Osteoblast (primary cell): ENCODE data around the gene ITGB4. TPM values are rescaled to one million over a fixed set of nuclear protein-coding genes. Genes with fewer than 3 reads are reported as not detected.

ENCODE experiments used
- DNase-seq: peaks from one replicate; pipeline ENCODE4 v3.0.0; 2011; ENCODE audit warnings: low spot score, mixed read lengths; ENCODE audit not compliant: insufficient read length; ENCODE audit errors: missing footprints
- H2AFZ ChIP-seq: 2 replicates; pipeline ENCODE4 v1.6.0; 2011; ENCODE audit warnings: mild to moderate bottlenecking, low read length
- H3K27ac ChIP-seq: 2 replicates; pipeline ENCODE4 v1.5.1; 2011; ENCODE audit warnings: mild to moderate bottlenecking, low read depth, low read length, moderate library complexity
- H3K27me3 ChIP-seq: 2 replicates; pipeline ENCODE4 v1.6.0; 2012; ENCODE audit warnings: mild to moderate bottlenecking, control low read depth, inconsistent platforms, low read length, moderate library complexity; ENCODE audit not compliant: insufficient read depth
- H3K36me3 ChIP-seq: 2 replicates; pipeline ENCODE4 v1.5.1; 2011; ENCODE audit warnings: mild to moderate bottlenecking, low read length, control low read depth, moderate library complexity; ENCODE audit not compliant: insufficient read depth
- H3K4me1 ChIP-seq: 2 replicates; pipeline ENCODE4 v1.5.1; 2011; ENCODE audit warnings: mild to moderate bottlenecking, low read length, control low read depth, moderate library complexity; ENCODE audit not compliant: insufficient read depth
- H3K4me2 ChIP-seq: 2 replicates; pipeline ENCODE4 v1.6.0; 2011; ENCODE audit warnings: mild to moderate bottlenecking, low read length; ENCODE audit not compliant: insufficient read depth
- H3K4me3 ChIP-seq: fragments of 200-600 bp; sonication (generic); 3 replicates; pipeline ENCODE4 v1.5.1; 2012; ENCODE audit warnings: mild to moderate bottlenecking, low read length, inconsistent platforms; ENCODE audit not compliant: insufficient read depth
- H3K79me2 ChIP-seq: 2 replicates; pipeline ENCODE4 v1.6.0; 2012; ENCODE audit warnings: mild to moderate bottlenecking, low read length, control low read depth, inconsistent platforms; ENCODE audit not compliant: insufficient read depth
- H3K9me3 ChIP-seq: 2 replicates; pipeline ENCODE4 v1.5.1; 2011; ENCODE audit warnings: low read depth, low read length, control low read depth
- H4K20me1 ChIP-seq: 2 replicates; pipeline ENCODE4 v1.6.0; 2012; ENCODE audit warnings: mild to moderate bottlenecking, low read length, control low read depth; ENCODE audit not compliant: insufficient read depth
- total RNA-seq: library from RNA; depleted of rRNA; stranded (reverse); fragments of >200 nt; gene quantifications from 2 replicates; pipeline ENCODE4 v1.2.3, GENCODE V29; 2012
- TF ChIP-seq, protein P1 (sequence below): IDR thresholded peaks from 2 replicates; pipeline ENCODE4 v1.5.1; 2011; ENCODE audit warnings: mild to moderate bottlenecking, low read depth, low read length, moderate library complexity; ENCODE audit errors: extremely low read depth

The ITGB4 gene
- 0.29 and 0.36 TPM in 2 replicates for total RNA-seq

DNA sequence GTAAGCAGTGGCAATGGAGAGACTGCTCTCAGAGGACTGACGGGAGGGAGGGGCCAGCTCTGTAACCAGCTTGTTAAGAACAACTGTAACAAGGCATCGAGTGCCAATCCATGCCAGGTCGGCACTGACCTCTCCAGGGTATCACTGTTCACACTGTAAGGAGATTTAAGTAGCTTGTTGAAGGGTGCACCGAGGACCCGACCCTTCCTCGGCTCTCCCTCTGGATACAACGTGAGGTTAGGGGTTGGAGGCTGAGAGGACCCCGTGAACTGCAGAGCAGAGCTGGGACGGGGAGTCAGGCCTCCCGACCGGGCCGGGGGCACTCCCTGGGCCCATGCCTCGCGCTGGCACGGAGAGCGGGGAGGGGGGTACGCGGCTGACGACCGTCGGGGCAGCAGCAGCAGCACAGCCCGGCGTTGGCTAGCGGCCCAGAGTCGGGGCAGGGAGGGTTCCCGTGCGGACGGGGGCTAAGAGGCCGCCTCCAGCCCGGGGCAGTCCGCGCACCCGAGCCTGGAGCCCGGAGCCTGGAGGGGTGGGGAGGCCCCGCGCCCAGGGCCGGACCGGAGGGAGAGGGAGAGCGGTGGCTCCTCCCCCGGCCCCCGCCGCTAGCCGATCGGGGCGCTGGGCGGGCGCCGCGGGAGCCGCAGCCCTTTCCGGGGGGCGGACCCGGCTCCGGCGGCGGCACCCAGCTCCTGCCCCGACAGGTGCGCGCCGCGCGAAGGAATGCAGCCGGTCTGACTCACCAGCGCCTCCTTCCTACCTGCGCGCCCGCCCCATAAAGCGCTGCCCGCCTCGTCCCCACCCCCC lies at the start of gene ITGB4:
Gene ITGB4, plus strand, starts transcription at position 804 of the 807 bp plus-strand sequence. CDS start 3,245 bp downstream, outside the sequence.
- H3K9me3 ChIP-seq, result no peaks in the 10 kb centered on the region
- H3K79me2 ChIP-seq, result no peaks in the 10 kb centered on the region
- H3K27me3 ChIP-seq, result peaks cover 32% of the 10 kb centered on the region
- TF ChIP-seq, protein P1, sequence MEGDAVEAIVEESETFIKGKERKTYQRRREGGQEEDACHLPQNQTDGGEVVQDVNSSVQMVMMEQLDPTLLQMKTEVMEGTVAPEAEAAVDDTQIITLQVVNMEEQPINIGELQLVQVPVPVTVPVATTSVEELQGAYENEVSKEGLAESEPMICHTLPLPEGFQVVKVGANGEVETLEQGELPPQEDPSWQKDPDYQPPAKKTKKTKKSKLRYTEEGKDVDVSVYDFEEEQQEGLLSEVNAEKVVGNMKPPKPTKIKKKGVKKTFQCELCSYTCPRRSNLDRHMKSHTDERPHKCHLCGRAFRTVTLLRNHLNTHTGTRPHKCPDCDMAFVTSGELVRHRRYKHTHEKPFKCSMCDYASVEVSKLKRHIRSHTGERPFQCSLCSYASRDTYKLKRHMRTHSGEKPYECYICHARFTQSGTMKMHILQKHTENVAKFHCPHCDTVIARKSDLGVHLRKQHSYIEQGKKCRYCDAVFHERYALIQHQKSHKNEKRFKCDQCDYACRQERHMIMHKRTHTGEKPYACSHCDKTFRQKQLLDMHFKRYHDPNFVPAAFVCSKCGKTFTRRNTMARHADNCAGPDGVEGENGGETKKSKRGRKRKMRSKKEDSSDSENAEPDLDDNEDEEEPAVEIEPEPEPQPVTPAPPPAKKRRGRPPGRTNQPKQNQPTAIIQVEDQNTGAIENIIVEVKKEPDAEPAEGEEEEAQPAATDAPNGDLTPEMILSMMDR, result no peak
- no peak within 1 kb of the TSS for H2AFZ ChIP-seq
- no peak within 1 kb of the TSS for H3K27ac ChIP-seq
- no peaks in the 10 kb centered on the region for H3K36me3 ChIP-seq
- no peaks in the 10 kb centered on the region for H4K20me1 ChIP-seq
- peak; percentile 86 for DNase-seq
- H3K4me3 ChIP-seq, result peak within 1 kb of the TSS; percentile 22
- H3K4me1 ChIP-seq, result no peaks in the 10 kb centered on the region
- H3K4me2 ChIP-seq, result peak within 1 kb of the TSS; percentile 18

DNA sequence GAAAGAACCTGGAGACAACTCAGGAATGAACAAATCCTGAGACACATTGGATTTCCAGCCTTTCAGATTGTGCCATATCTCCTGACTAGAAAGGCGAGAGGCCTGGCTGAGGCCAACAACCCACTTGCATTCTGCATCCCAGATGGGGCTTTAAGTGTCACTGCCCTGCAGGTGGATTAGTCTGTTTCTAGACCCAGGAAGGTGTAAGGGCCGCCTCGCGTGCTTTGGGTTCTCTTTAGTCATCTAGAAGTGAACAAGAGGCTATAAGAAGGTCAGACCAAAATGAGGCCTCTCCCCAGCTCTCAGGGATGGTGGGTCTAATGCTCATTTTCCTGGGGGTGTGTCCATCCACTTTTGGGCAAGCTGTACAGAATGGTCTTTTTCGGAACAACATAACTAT lies 49.2 kb upstream of the ITGB4 start:
- no peak overlapping the region for H3K27ac ChIP-seq
- DNase-seq, result no peak
- H3K4me3 ChIP-seq, result no peak overlapping the region
- peaks cover 17% of the 10 kb centered on the region for H4K20me1 ChIP-seq
- H2AFZ ChIP-seq, result no peak overlapping the region
- peaks cover 63% of the 10 kb centered on the region for H3K36me3 ChIP-seq
- H3K4me1 ChIP-seq, result peaks cover 13% of the 10 kb centered on the region
- no peaks in the 10 kb centered on the region for H3K9me3 ChIP-seq
- H3K27me3 ChIP-seq, result no peaks in the 10 kb centered on the region
- TF ChIP-seq, protein P1, result no peak
- no peak overlapping the region for H3K4me2 ChIP-seq
- H3K79me2 ChIP-seq, result peaks cover 79% of the 10 kb centered on the region

DNA sequence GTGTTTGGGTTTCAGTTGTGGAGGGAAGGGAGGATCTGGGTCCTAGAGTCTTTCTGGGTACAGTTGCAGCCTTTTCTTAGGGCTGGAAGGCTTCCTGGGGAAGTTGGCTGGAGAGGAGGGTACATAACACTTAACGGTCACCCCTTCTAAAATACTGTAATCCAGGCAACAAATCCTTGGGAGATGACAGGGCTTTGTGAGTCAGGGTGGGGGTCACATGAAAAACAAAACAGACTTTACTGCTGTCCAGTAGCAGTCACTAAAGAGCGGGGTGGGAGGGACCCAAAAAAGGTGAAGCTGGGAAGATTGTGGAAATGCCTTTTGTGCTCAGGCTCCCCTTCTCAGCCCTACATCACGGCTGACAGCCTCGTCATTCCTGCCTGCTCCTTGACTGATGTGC lies 47.8 kb upstream of the ITGB4 start:
- TF ChIP-seq, protein P1, result no peak
- Histone ChIP-seq H3K36me3 (peaks cover 68% of the 10 kb centered on the region), H3K4me2 (no peak overlapping the region), H3K79me2 (peaks cover 74% of the 10 kb centered on the region), H4K20me1 (peaks cover 15% of the 10 kb centered on the region), H3K4me1 (peaks cover 12% of the 10 kb centered on the region), H3K27me3 (no peaks in the 10 kb centered on the region), H3K4me3 (no peak overlapping the region), H3K9me3 (no peaks in the 10 kb centered on the region), H3K27ac (no peak overlapping the region), H2AFZ (no peak overlapping the region)
- DNase-seq, result no peak

DNA sequence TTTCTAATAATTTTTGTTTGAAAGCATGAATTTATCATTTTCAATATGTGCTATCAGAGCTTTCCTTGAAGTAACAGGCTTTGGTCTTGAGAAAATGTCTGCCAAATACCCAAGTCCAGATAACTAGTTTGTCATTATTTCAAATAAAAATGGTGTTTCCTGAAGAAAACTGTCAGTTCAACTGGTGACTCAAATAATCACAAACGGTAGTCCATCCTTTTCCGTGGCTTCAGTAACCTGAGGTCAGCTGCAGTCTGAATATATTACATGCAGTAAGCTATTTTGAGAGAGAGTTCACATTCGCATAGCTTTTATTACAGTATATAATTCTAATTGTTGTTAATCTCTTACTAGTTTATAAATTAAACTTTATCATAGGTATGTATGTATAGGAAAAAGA lies 44.8 kb upstream of the ITGB4 start:
- Histone ChIP-seq H3K27me3 (no peaks in the 10 kb centered on the region), H4K20me1 (peaks cover 8% of the 10 kb centered on the region), H3K79me2 (peaks cover 67% of the 10 kb centered on the region), H3K9me3 (no peaks in the 10 kb centered on the region), H3K4me3 (no peak overlapping the region), H2AFZ (no peak overlapping the region), H3K4me2 (no peak overlapping the region), H3K27ac (no peak overlapping the region), H3K36me3 (peaks cover 51% of the 10 kb centered on the region), H3K4me1 (peaks cover 20% of the 10 kb centered on the region)
- DNase-seq, result no peak
- TF ChIP-seq, protein P1, result no peak
